ENCODE measurements around the gene RNF213. TPM values are rescaled to one million over a fixed set of nuclear protein-coding genes. Genes with fewer than 3 reads are reported as not detected.
"Not testable (repeated sequence)": the region's sequence is repeated elsewhere in the genome, so short reads cannot be mapped to it uniquely, and the experiment has no call there.

Gene RNF213
- total RNA-seq, 1 donor from 2014 or later, result 80.5 TPM

DNA sequence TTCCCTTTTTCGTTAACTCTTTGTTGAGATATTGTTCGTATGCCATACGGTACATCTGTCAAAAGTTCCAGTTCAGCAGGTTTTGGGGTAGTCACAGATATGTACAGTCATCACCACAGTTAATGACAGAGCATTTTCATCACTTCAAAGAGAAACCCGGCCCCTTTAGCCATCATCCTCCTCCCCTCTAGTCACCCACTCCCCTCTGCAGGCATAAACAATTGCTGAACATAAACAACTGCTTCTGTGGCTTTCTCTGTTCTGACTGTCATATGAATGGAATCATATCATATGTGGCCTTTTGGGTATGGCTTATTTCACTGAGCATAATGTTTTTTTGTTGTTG lies 59.3 kb downstream of the RNF213 start:
- DNase-seq (ENCODE audit: low read depth), result no peak
- TF ChIP-seq, protein P1, sequence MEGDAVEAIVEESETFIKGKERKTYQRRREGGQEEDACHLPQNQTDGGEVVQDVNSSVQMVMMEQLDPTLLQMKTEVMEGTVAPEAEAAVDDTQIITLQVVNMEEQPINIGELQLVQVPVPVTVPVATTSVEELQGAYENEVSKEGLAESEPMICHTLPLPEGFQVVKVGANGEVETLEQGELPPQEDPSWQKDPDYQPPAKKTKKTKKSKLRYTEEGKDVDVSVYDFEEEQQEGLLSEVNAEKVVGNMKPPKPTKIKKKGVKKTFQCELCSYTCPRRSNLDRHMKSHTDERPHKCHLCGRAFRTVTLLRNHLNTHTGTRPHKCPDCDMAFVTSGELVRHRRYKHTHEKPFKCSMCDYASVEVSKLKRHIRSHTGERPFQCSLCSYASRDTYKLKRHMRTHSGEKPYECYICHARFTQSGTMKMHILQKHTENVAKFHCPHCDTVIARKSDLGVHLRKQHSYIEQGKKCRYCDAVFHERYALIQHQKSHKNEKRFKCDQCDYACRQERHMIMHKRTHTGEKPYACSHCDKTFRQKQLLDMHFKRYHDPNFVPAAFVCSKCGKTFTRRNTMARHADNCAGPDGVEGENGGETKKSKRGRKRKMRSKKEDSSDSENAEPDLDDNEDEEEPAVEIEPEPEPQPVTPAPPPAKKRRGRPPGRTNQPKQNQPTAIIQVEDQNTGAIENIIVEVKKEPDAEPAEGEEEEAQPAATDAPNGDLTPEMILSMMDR (conservative IDR thresholded peaks at IDR 0.05; ENCODE audit: low read depth, low read length), result no peak
- no peak overlapping the region for H3K4me3 ChIP-seq (ENCODE audit: low read depth, low read length)

DNA sequence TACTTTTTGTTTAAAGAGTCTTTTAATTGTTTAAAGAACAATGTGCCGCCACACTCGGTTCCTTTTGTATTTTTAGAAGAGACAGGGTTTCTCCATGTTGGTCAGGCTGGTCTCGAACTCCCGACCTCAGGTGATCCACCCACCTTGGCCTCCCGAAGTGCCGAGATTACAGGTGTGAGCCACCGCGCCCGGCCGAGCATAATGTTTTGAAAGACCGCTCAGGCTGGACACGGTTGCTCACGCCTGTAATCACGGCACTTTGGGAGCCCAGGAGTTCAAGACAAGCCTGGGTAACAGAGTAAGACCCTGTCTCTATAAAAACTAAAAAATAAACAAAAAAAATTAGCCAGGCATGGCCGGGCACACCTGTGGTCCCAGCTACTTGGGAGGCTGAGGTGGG lies 59.8 kb downstream of the RNF213 start:
- no peak for DNase-seq (ENCODE audit: low read depth)
- TF ChIP-seq, protein P1 (conservative IDR thresholded peaks at IDR 0.05; ENCODE audit: low read depth, low read length), result no peak

DNA sequence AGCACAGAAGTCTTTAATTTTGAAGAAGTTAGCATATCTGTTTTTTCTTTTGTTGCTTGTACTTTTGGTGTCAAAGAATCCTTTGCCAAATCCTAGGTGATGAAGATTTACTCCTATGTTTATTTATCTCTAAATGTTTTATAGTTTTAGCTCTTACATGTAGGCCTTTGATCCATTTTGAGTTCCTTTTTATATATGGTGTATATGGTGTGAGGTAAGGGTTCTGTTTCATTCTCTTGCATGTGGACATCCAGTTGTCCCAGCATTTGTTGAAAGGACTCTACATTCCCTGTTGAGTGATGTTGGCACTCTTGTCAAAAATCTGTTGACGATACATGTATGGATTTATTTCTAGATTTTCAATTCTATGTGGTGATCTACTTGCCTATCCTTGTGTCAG lies 62.2 kb downstream of the RNF213 start:
- TF ChIP-seq, protein P1 (conservative IDR thresholded peaks at IDR 0.05; ENCODE audit: low read depth, low read length), result no peak
- no peak for DNase-seq (ENCODE audit: low read depth)
- no peak overlapping the region for H3K4me3 ChIP-seq (ENCODE audit: low read depth, low read length)

More for the DNA sequence above, 59.8 kb downstream of the RNF213 start:
- no peak overlapping the region for H3K4me3 ChIP-seq (ENCODE audit: low read depth, low read length)

DNA sequence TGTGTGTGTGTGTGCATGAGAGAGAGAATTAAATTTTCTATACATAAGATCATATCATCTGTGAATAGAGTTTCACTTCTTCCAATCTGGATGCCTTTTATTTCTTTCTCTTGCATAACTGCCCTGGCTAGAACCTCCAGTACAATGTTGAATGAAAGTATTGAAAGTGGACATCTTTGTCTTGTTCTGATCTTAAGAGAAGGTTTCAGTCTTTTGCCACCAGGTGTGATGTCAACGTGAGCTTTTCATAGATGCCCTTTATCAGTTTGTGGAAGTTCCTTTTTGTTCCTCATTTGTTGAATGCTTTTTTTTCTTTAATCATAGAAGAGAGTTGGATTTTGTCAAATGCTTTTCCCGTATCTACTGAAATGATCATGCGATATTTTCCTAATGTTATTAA lies 63.3 kb downstream of the RNF213 start:
- no peak overlapping the region for H3K4me3 ChIP-seq (ENCODE audit: low read depth, low read length)
- no peak for DNase-seq (ENCODE audit: low read depth)
- TF ChIP-seq, protein P1 (conservative IDR thresholded peaks at IDR 0.05; ENCODE audit: low read depth, low read length), result no peak

DNA sequence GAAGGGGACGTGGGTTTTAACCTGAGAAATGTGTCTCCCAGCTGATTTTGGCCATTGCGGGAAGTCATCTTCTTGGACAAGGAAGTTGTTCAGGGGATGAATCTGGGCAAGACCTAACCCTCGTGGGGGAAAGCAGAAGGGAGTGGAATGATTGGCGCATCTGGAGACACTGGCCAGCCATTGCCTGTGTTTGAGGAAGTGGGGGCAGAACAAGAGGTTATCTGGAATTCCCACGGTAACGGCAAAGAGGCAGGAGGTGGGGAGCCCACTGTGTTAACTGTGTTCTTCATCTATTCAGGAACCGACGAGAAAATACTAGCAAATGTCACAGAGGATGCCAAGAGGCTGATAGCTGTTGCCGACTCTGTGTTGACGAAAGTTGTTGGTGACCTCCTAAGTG lies 66.9 kb downstream of the RNF213 start:
- TF ChIP-seq, protein P1 (conservative IDR thresholded peaks at IDR 0.05; ENCODE audit: low read depth, low read length), result no peak
- no peak for DNase-seq (ENCODE audit: low read depth)
- H3K4me3 ChIP-seq (ENCODE audit: low read depth, low read length), result no peak overlapping the region

DNA sequence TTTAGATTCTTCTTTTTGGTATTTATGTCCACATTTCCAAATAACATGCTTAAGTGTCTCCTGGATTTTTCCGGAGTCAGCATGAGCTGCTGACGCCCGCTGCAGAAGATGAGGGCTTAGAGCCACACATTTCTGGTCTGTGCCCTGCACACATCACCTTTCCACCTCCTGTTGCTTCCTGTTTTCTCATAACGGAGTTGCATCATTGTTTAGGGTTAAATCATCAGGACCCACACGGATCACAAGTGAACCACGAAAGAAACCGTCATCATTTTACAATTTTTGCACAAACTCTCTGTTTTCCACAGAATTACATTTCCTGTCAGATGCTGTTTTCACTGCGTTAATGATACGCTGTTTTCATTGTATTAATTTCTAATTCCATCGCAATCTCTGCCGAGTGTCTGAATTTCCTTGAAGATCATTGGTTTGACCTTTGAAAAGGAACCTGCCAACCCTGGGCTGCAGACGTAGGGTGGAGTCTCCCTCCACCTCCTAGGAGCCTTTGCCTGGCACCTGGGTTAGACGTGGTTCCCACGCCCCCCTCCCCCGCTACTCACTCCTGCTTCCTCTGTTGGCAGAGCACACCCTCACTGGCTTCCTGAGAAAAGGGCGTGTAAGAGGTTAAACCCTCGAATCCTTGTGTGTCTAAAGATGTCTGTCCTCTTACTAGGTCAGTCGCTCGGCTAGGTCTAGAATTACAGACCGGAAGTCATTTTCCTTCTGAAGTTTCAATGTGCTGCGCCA lies 68.2 kb downstream of the RNF213 start:
- no peak overlapping the region for H3K4me3 ChIP-seq (ENCODE audit: low read depth, low read length)
- DNase-seq (ENCODE audit: low read depth), result no peak
- TF ChIP-seq, protein P1 (conservative IDR thresholded peaks at IDR 0.05; ENCODE audit: low read depth, low read length), result no peak

DNA sequence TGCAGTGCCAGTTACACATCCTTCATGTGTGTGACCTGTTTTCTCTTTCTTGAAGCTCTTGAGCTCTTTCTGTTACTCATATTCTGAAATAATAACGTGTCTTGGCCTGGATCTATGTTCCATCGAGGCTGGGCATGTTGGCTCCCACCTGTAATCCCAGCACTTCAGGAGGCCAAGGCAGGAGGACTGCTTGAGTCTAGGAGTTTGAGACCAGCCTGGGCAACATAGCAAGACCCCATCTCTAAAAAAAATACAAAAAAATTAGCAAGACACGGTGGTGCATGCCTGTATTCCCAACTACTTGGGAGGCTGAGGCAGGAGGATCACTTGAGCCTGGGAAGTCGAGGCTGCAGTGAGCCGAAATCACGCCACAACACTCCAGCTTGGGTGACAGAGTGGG lies 68.8 kb downstream of the RNF213 start:
- DNase-seq (ENCODE audit: low read depth); H3K4me3 ChIP-seq (ENCODE audit: low read depth, low read length): not testable (repeated sequence)
